ENCODE measurements around the gene FBRS. TPM values are rescaled to one million over a fixed set of nuclear protein-coding genes. Genes with fewer than 3 reads are reported as not detected.

FBRS gene
- total RNA-seq, 1 experiment from 2014 or later, result 32.9 TPM

DNA sequence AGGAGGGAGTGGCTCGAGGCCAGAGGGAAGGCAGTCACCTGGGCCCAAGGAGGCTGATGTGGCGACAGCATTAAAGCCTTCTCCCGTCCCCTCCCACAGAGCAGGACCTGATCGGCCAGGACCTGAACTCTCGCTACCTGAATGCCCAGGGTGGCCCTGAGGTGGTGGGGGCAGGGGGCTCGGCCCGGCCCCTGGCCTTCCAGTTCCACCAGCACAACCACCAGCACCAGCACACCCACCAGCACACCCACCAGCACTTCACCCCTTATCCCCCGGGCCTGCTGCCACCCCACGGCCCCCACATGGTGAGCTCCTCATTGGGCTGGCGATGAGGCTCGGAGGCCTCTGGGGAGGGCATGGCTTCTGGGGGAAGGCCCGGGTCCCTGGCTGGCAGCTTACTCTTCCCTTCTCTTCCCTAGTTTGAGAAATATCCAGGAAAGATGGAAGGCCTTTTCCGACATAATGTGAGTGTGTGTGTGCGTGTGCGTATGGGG is 6.4 kb downstream of the FBRS start:
- Histone ChIP-seq H3K4me1 (ENCODE audit: low read length) (peaks cover 23% of the 10 kb centered on the region), H2AFZ (ENCODE audit: low read length) (no peak overlapping the region), H3K36me3 (ENCODE audit: insufficient read depth, low read length) (peaks cover 38% of the 10 kb centered on the region), H3K79me2 (ENCODE audit: low read length) (peaks cover 40% of the 10 kb centered on the region), H3K27me3 (ENCODE audit: low read length) (no peaks in the 10 kb centered on the region), H3K9me3 (ENCODE audit: low read length) (no peaks in the 10 kb centered on the region), H4K20me1 (ENCODE audit: insufficient read depth, low read depth, low read length) (peaks cover 7% of the 10 kb centered on the region; the same call in 1 of the 2 replicates), H3K27ac (ENCODE audit: low read length) (no peak overlapping the region), H3K9me2 (replicated peaks; ENCODE audit: insufficient read depth, low read length) (no peaks in the 10 kb centered on the region), H3K4me3 (ENCODE audit: low read length) (no peak overlapping the region), H3K9ac (ENCODE audit: low read length) (no peak overlapping the region), H3K4me2 (ENCODE audit: low read depth, low read length, poor library complexity, severe bottlenecking) (no peak overlapping the region)
- DNase-seq, result no peak

DNA sequence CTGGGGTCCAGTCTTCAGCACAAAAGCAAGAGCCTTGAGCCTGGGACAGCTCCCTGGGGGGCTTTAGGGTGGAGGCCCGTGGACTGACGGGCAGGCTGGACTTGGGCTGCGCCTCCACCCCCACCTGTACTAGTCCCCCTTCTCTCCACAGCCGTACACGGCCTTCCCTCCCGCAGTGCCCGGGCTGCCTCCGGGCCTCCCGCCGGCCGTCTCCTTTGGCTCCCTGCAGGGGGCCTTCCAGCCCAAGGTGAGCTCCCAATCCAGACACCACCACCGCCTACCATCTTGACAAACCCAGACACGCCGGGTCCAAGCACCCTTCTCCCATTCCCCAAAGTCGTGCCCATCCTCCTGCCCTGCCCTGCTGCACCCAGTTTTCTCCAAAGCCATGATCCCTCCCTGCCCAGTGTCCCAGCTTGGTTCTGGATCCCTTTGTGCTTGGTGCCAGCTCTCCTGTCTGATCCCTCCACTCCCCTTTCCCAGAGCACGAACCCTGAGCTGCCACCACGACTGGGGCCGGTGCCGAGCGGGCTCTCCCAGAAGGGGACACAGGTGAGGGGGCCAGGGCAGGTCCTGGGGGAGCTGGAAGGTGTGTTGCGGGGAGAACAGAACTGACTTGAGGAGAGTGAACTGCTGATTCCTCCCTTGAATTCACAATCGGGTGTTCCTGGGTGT is 7.1 kb downstream of the FBRS start:
- no peak overlapping the region for H2AFZ ChIP-seq (ENCODE audit: low read length)
- no peaks in the 10 kb centered on the region for H3K9me2 ChIP-seq (replicated peaks; ENCODE audit: insufficient read depth, low read length)
- H3K36me3 ChIP-seq (ENCODE audit: insufficient read depth, low read length), result peaks cover 38% of the 10 kb centered on the region
- no peak overlapping the region for H3K9ac ChIP-seq (ENCODE audit: low read length)
- no peaks in the 10 kb centered on the region for H3K27me3 ChIP-seq (ENCODE audit: low read length)
- H3K4me3 ChIP-seq (ENCODE audit: low read length), result no peak overlapping the region
- H3K79me2 ChIP-seq (ENCODE audit: low read length), result peaks cover 34% of the 10 kb centered on the region
- no peak overlapping the region for H3K4me2 ChIP-seq (ENCODE audit: low read depth, low read length, poor library complexity, severe bottlenecking)
- peaks cover 7% of the 10 kb centered on the region; the same call in 1 of the 2 replicates for H4K20me1 ChIP-seq (ENCODE audit: insufficient read depth, low read depth, low read length)
- no peak overlapping the region for H3K27ac ChIP-seq (ENCODE audit: low read length)
- no peak for DNase-seq
- no peaks in the 10 kb centered on the region for H3K9me3 ChIP-seq (ENCODE audit: low read length)
- H3K4me1 ChIP-seq (ENCODE audit: low read length), result peaks cover 16% of the 10 kb centered on the region

DNA sequence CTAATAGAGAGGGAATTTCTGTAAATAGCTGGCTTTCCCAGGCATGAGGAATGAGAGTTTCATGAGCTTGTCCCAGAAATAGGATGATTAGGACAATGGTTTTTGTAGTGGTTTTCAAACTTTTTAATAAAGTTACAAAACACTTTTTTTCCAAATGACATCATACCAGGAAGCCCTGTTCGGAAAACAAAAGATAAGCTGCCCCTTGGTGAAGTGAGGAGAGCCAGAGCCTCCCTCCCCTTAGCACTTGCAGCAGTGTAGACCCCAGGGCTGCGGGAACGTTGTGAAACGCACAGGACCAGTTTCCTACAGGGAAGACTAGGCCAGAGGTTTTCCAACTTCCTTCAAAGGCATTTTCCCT is 7.6 kb downstream of the FBRS start:
- Histone ChIP-seq H3K79me2 (ENCODE audit: low read length) (peaks cover 29% of the 10 kb centered on the region), H3K9me2 (replicated peaks; ENCODE audit: insufficient read depth, low read length) (no peaks in the 10 kb centered on the region), H3K4me3 (ENCODE audit: low read length) (no peak overlapping the region), H3K27ac (ENCODE audit: low read length) (no peak overlapping the region), H3K9me3 (ENCODE audit: low read length) (no peaks in the 10 kb centered on the region), H4K20me1 (ENCODE audit: insufficient read depth, low read depth, low read length) (peaks cover 7% of the 10 kb centered on the region; the same call in 1 of the 2 replicates), H3K9ac (ENCODE audit: low read length) (no peak overlapping the region), H3K4me1 (ENCODE audit: low read length) (peaks cover 11% of the 10 kb centered on the region), H2AFZ (ENCODE audit: low read length) (no peak overlapping the region), H3K36me3 (ENCODE audit: insufficient read depth, low read length) (peaks cover 33% of the 10 kb centered on the region), H3K27me3 (ENCODE audit: low read length) (no peaks in the 10 kb centered on the region), H3K4me2 (ENCODE audit: low read depth, low read length, poor library complexity, severe bottlenecking) (no peak overlapping the region)
- DNase-seq, result no peak

DNA sequence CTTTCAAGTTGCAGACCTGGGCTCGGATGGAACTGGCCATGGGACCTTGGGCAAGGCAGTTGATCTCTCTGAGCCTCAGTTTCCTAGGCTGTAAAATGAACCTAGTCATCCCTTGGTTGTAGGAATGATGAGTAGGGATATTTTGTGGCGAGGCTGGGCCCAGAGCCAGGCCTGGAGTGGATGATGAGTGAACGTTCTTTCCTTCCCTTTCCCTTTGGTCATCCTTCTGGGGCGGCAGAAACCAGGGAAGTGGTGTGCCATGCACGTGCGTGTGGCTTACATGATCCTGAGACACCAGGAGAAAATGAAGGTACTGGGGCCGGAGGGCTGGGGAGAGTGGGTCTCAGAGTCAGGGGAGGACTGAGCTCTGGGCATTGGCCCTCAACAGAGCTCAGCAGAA is 8.4 kb downstream of the FBRS start:
- no peak overlapping the region for H3K9ac ChIP-seq (ENCODE audit: low read length)
- H4K20me1 ChIP-seq (ENCODE audit: insufficient read depth, low read depth, low read length), result peaks cover 7% of the 10 kb centered on the region; the same call in 1 of the 2 replicates

GRCh38 chr16:30667361-30667905 is 9.2 kb downstream of the FBRS start:
- peaks cover 7% of the 10 kb centered on the region; the same call in 1 of the 2 replicates for H4K20me1 ChIP-seq (ENCODE audit: insufficient read depth, low read depth, low read length)
- peaks cover 18% of the 10 kb centered on the region for H3K36me3 ChIP-seq (ENCODE audit: insufficient read depth, low read length)
- H3K4me3 ChIP-seq (ENCODE audit: low read length), result no peak overlapping the region
- no peak for DNase-seq
- H2AFZ ChIP-seq (ENCODE audit: low read length), result no peak overlapping the region
- no peaks in the 10 kb centered on the region for H3K9me2 ChIP-seq (replicated peaks; ENCODE audit: insufficient read depth, low read length)
- no peak overlapping the region for H3K9ac ChIP-seq (ENCODE audit: low read length)
- no peak overlapping the region for H3K27ac ChIP-seq (ENCODE audit: low read length)
- H3K4me2 ChIP-seq (ENCODE audit: low read depth, low read length, poor library complexity, severe bottlenecking), result no peak overlapping the region
- H3K9me3 ChIP-seq (ENCODE audit: low read length), result no peaks in the 10 kb centered on the region
- H3K27me3 ChIP-seq (ENCODE audit: low read length), result no peaks in the 10 kb centered on the region
- H3K79me2 ChIP-seq (ENCODE audit: low read length), result peaks cover 14% of the 10 kb centered on the region
- peaks cover 2% of the 10 kb centered on the region; the same call in 1 of the 2 replicates for H3K4me1 ChIP-seq (ENCODE audit: low read length)

More for the DNA sequence above, 8.4 kb downstream of the FBRS start:
- no peak overlapping the region for H2AFZ ChIP-seq (ENCODE audit: low read length)
- H3K79me2 ChIP-seq (ENCODE audit: low read length), result peaks cover 20% of the 10 kb centered on the region
- H3K27ac ChIP-seq (ENCODE audit: low read length), result no peak overlapping the region
- H3K36me3 ChIP-seq (ENCODE audit: insufficient read depth, low read length), result peaks cover 24% of the 10 kb centered on the region
- no peaks in the 10 kb centered on the region for H3K9me3 ChIP-seq (ENCODE audit: low read length)
- no peak overlapping the region for H3K4me3 ChIP-seq (ENCODE audit: low read length)
- H3K27me3 ChIP-seq (ENCODE audit: low read length), result no peaks in the 10 kb centered on the region
- no peak overlapping the region for H3K4me2 ChIP-seq (ENCODE audit: low read depth, low read length, poor library complexity, severe bottlenecking)
- no peak for DNase-seq
- peaks cover 2% of the 10 kb centered on the region for H3K4me1 ChIP-seq (ENCODE audit: low read length)
- H3K9me2 ChIP-seq (replicated peaks; ENCODE audit: insufficient read depth, low read length), result no peaks in the 10 kb centered on the region

DNA sequence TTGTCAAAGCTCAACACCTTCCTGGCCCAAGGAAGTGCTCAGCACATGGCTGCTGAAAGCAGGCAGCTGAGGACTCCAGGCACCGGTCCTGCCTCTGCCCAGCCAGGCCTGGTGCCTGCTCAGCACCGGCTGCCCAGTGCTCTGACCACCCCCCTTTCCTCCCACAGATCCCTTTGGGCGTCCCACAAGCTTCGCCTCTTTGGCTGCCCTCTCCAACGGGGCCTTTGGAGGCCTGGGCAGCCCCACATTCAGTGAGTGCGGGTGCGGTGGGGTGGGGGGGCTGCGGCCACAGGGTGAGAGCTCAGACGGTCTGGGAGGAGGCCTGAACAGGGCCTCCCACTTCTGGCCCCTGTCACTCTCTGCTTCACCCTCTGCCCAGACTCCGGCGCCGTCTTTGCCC is 10.2 kb downstream of the FBRS start:
- Histone ChIP-seq H3K79me2 (ENCODE audit: low read length) (peaks cover 4% of the 10 kb centered on the region), H3K9ac (ENCODE audit: low read length) (no peak overlapping the region), H3K9me2 (replicated peaks; ENCODE audit: insufficient read depth, low read length) (no peaks in the 10 kb centered on the region), H3K27me3 (ENCODE audit: low read length) (no peaks in the 10 kb centered on the region), H3K4me1 (ENCODE audit: low read length) (no peaks in the 10 kb centered on the region), H3K4me3 (ENCODE audit: low read length) (no peak overlapping the region), H3K36me3 (ENCODE audit: insufficient read depth, low read length) (peaks cover 9% of the 10 kb centered on the region; the same call in 1 of the 2 replicates), H3K27ac (ENCODE audit: low read length) (no peak overlapping the region), H2AFZ (ENCODE audit: low read length) (no peak overlapping the region), H4K20me1 (ENCODE audit: insufficient read depth, low read depth, low read length) (no peaks in the 10 kb centered on the region; the same call in 1 of the 2 replicates), H3K4me2 (ENCODE audit: low read depth, low read length, poor library complexity, severe bottlenecking) (no peak overlapping the region), H3K9me3 (ENCODE audit: low read length) (no peaks in the 10 kb centered on the region)
- no peak for DNase-seq

DNA sequence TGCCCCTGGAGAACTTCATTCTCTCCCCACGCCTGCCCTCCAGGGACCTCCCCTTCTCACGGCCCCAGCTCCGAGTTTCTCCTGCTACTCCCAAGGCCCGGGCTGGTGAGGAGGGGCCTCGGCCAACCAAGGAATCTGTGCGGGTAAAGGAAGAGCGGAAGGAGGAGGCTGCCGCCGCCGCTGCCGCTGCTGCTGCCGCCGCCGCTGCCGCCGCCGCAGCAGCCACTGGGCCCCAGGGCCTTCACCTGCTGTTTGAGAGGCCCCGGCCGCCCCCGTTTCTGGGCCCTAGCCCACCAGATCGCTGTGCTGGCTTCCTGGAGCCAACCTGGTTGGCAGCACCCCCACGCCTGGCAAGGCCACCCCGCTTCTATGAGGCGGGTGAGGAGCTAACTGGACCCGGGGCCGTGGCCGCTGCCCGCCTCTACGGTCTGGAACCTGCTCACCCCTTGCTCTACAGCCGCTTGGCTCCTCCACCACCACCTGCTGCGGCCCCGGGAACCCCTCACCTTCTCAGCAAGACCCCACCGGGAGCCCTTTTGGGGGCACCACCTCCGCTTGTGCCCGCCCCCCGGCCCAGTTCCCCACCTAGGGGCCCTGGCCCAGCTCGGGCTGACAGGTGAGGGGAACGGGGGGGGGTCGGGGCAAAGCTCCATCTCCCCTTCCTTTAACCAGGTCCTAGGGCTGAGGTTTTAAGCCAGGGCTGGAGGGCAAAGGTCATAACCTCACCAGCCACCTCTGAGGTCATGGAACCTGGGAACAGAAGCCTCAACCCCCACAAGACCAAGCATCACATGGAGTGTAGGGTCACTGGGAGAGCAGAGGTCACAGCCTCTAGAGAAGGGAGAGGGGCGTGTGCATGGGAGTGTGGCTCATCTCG is 11.0 kb downstream of the FBRS start:
- no peak for DNase-seq
- no peaks in the 10 kb centered on the region for H3K9me3 ChIP-seq (ENCODE audit: low read length)
- H3K4me1 ChIP-seq (ENCODE audit: low read length), result no peaks in the 10 kb centered on the region
- H2AFZ ChIP-seq (ENCODE audit: low read length), result no peak overlapping the region
- H4K20me1 ChIP-seq (ENCODE audit: insufficient read depth, low read depth, low read length), result no peaks in the 10 kb centered on the region
- no peaks in the 10 kb centered on the region for H3K27me3 ChIP-seq (ENCODE audit: low read length)
- no peaks in the 10 kb centered on the region for H3K9me2 ChIP-seq (replicated peaks; ENCODE audit: insufficient read depth, low read length)
- no peaks in the 10 kb centered on the region for H3K79me2 ChIP-seq (ENCODE audit: low read length)
- no peak overlapping the region for H3K4me2 ChIP-seq (ENCODE audit: low read depth, low read length, poor library complexity, severe bottlenecking)
- no peak overlapping the region for H3K4me3 ChIP-seq (ENCODE audit: low read length)
- no peak overlapping the region for H3K9ac ChIP-seq (ENCODE audit: low read length)
- no peak overlapping the region for H3K27ac ChIP-seq (ENCODE audit: low read length)
- H3K36me3 ChIP-seq (ENCODE audit: insufficient read depth, low read length), result peaks cover 7% of the 10 kb centered on the region; the same call in 1 of the 2 replicates

Measured in Karpas-422 (cell line).